ENCODE measurements around the gene ACOT11.

ACOT11 gene

GRCh38 chr1:54606990-54607325 lies 58.9 kb downstream of the ACOT11 start:
- no peak for TF ChIP-seq YY1 (IDR thresholded peaks at IDR 0.05; ENCODE audit: low read depth)
- TF ChIP-seq ZBTB7A (IDR thresholded peaks at IDR 0.05; ENCODE audit: low read depth), result no peak
- TF ChIP-seq CEBPB (IDR thresholded peaks at IDR 0.05), result no peak
- no peak for TF ChIP-seq REST (IDR thresholded peaks at IDR 0.05; ENCODE audit: low read depth)
- no peak for TF ChIP-seq CREB1 (IDR thresholded peaks at IDR 0.05; ENCODE audit: low read depth)
- TF ChIP-seq FOXM1 (IDR thresholded peaks at IDR 0.05; ENCODE audit: borderline replicate concordance, low read depth), result no peak
- TF ChIP-seq EP300 (IDR thresholded peaks at IDR 0.05; ENCODE audit: borderline replicate concordance), result no peak
- TF ChIP-seq TAF1 (IDR thresholded peaks at IDR 0.05; ENCODE audit: low read depth), result no peak
- no peak for TF ChIP-seq TCF12 (IDR thresholded peaks at IDR 0.05; ENCODE audit: low read depth)
- no peak for TF ChIP-seq TEAD4 (IDR thresholded peaks at IDR 0.05)

GRCh38 chr1:54607821-54608565 lies 60.0 kb downstream of the ACOT11 start:
- no peak for TF ChIP-seq CREB1 (IDR thresholded peaks at IDR 0.05; ENCODE audit: low read depth)
- TF ChIP-seq NFIC (IDR thresholded peaks at IDR 0.05), result no peak
- TF ChIP-seq TEAD4 (IDR thresholded peaks at IDR 0.05), result no peak
- no peak for TF ChIP-seq YY1 (IDR thresholded peaks at IDR 0.05; ENCODE audit: low read depth)
- TF ChIP-seq EGR1 (IDR thresholded peaks at IDR 0.05), result no peak
- no peak for TF ChIP-seq USF1 (IDR thresholded peaks at IDR 0.05)
- no peak for TF ChIP-seq CEBPB (IDR thresholded peaks at IDR 0.05)
- no peak for TF ChIP-seq EP300 (IDR thresholded peaks at IDR 0.05; ENCODE audit: borderline replicate concordance)
- TF ChIP-seq ZBTB7A (IDR thresholded peaks at IDR 0.05; ENCODE audit: low read depth), result no peak
- no peak for TF ChIP-seq MAX (IDR thresholded peaks at IDR 0.05)
- no peak for TF ChIP-seq RAD21 (IDR thresholded peaks at IDR 0.05; ENCODE audit: low read depth)
- TF ChIP-seq TCF12 (IDR thresholded peaks at IDR 0.05; ENCODE audit: low read depth), result no peak
- TF ChIP-seq REST (IDR thresholded peaks at IDR 0.05; ENCODE audit: low read depth), result no peak
- no peak for TF ChIP-seq TAF1 (IDR thresholded peaks at IDR 0.05; ENCODE audit: low read depth)
- TF ChIP-seq FOXM1 (IDR thresholded peaks at IDR 0.05; ENCODE audit: borderline replicate concordance, low read depth), result no peak

- no peak for TF ChIP-seq TEAD4 (IDR thresholded peaks at IDR 0.05)
- TF ChIP-seq EP300 (IDR thresholded peaks at IDR 0.05; ENCODE audit: borderline replicate concordance), result no peak
- TF ChIP-seq USF1 (IDR thresholded peaks at IDR 0.05), result no peak
- TF ChIP-seq NFIC (IDR thresholded peaks at IDR 0.05), result no peak
- no peak for TF ChIP-seq CEBPB (IDR thresholded peaks at IDR 0.05)
- no peak for TF ChIP-seq MAX (IDR thresholded peaks at IDR 0.05)
- TF ChIP-seq FOXM1 (IDR thresholded peaks at IDR 0.05; ENCODE audit: borderline replicate concordance, low read depth), result no peak
- no peak for TF ChIP-seq TCF12 (IDR thresholded peaks at IDR 0.05; ENCODE audit: low read depth)
Observed at GRCh38 chr1:54608566-54609230, 60.7 kb downstream of the ACOT11 start.

- TF ChIP-seq MAX (IDR thresholded peaks at IDR 0.05) (no peak), CEBPB (IDR thresholded peaks at IDR 0.05) (no peak), REST (IDR thresholded peaks at IDR 0.05; ENCODE audit: low read depth) (no peak), EGR1 (IDR thresholded peaks at IDR 0.05) (no peak), TEAD4 (IDR thresholded peaks at IDR 0.05) (no peak), NFIC (IDR thresholded peaks at IDR 0.05) (no peak), CREB1 (IDR thresholded peaks at IDR 0.05; ENCODE audit: low read depth) (no peak), USF1 (IDR thresholded peaks at IDR 0.05) (no peak), YY1 (IDR thresholded peaks at IDR 0.05; ENCODE audit: low read depth) (no peak), ZBTB7A (IDR thresholded peaks at IDR 0.05; ENCODE audit: low read depth) (no peak), TCF12 (IDR thresholded peaks at IDR 0.05; ENCODE audit: low read depth) (no peak), FOXM1 (IDR thresholded peaks at IDR 0.05; ENCODE audit: borderline replicate concordance, low read depth) (no peak), RAD21 (IDR thresholded peaks at IDR 0.05; ENCODE audit: low read depth) (no peak), TAF1 (IDR thresholded peaks at IDR 0.05; ENCODE audit: low read depth) (no peak), EP300 (IDR thresholded peaks at IDR 0.05; ENCODE audit: borderline replicate concordance) (no peak)
Observed at GRCh38 chr1:54609301-54609921, 61.4 kb downstream of the ACOT11 start.
